HG03442 (cell line): ENCODE data around the gene PHPT1.
"Not testable (repeated sequence)": the region's sequence is repeated elsewhere in the genome, so short reads cannot be mapped to it uniquely, and the experiment has no call there.

ENCODE experiments used
- ATAC-seq: cut with Tn5 transposase; IDR thresholded peaks from one replicate; pipeline ENCODE4 v1.9.1; 2021; ENCODE audit warnings: mild to moderate bottlenecking, moderate library complexity; ENCODE audit not compliant: unreplicated experiment

The PHPT1 gene

GRCh38 chr9:136858844-136859757 is 9.9 kb downstream of the PHPT1 start:
- ATAC-seq: no peak

GRCh38 chr9:136860529-136860928 is 11.3 kb downstream of the PHPT1 start:
- no peak for ATAC-seq

- no peak for ATAC-seq
These were observed 12.0 kb downstream of the PHPT1 start for GRCh38 chr9:136860933-136861873.

GRCh38 chr9:136861874-136862457 is 12.8 kb downstream of the PHPT1 start:
- ATAC-seq: no peak

- no peak for ATAC-seq
These were observed 13.8 kb downstream of the PHPT1 start for GRCh38 chr9:136862849-136863622.

GRCh38 chr9:136863623-136864273 is 14.5 kb downstream of the PHPT1 start:
- no peak for ATAC-seq

GRCh38 chr9:136865041-136865767 is 16.0 kb downstream of the PHPT1 start:
- ATAC-seq: no peak

- ATAC-seq: no peak
These were observed 16.5 kb downstream of the PHPT1 start for GRCh38 chr9:136865768-136866103.

GRCh38 chr9:136866898-136867421 is 17.8 kb downstream of the PHPT1 start:
- ATAC-seq: not testable (repeated sequence)

- no peak for ATAC-seq
These were observed 18.3 kb downstream of the PHPT1 start for GRCh38 chr9:136867480-136867879.

- no peak for ATAC-seq
These were observed 18.7 kb downstream of the PHPT1 start for GRCh38 chr9:136867917-136868316.

GRCh38 chr9:136868644-136869043 is 19.4 kb downstream of the PHPT1 start:
- no peak for ATAC-seq

GRCh38 chr9:136869611-136870010 is 20.4 kb downstream of the PHPT1 start:
- not testable (repeated sequence) for ATAC-seq

GRCh38 chr9:136875155-136875554 is 25.9 kb downstream of the PHPT1 start:
- ATAC-seq: no peak

GRCh38 chr9:136876476-136876875 is 27.3 kb downstream of the PHPT1 start:
- ATAC-seq: no peak

- no peak for ATAC-seq
These were observed 31.4 kb downstream of the PHPT1 start for GRCh38 chr9:136880651-136881050.

- no peak for ATAC-seq
These were observed 32.5 kb downstream of the PHPT1 start for GRCh38 chr9:136881691-136882108.

GRCh38 chr9:136882109-136882946 is 33.1 kb downstream of the PHPT1 start:
- ATAC-seq: no peak
